WTC11 (cell line): Measurements from ENCODE around the gene PCDHB3. TPM values are rescaled to one million over a fixed set of nuclear protein-coding genes. Genes with fewer than 3 reads are reported as not detected.

Source experiments
- total RNA-seq: library from RNA; stranded (reverse); gene quantifications from 3 replicates; pipeline ENCODE4 v1.2.3, GENCODE V29; 2021

The PCDHB3 gene
- total RNA-seq, 1 experiment from 2014 or later: 6.4 TPM

Other genes with a start within 250 kb of the PCDHB3 start
- 10.8 to 12.0 TPM (median 11.6 TPM) in 3 replicates for gene PCDHA10, start 244.6 kb upstream of the PCDHB3 start, total RNA-seq
- 5.8 to 8.7 TPM (median 7.9 TPM) in 3 replicates for gene PCDHA11, start 231.5 kb upstream of the PCDHB3 start, total RNA-seq
- 9.6 to 10.7 TPM (median 10.1 TPM) in 3 replicates for gene PCDHA12, start 225.2 kb upstream of the PCDHB3 start, total RNA-seq
- 2.4 to 3.8 TPM (median 3.0 TPM) in 3 replicates for gene PCDHA13, start 218.3 kb upstream of the PCDHB3 start, total RNA-seq
- 8.2 to 8.6 TPM (median 8.4 TPM) in 3 replicates for gene PCDHAC1, start 174.2 kb upstream of the PCDHB3 start, total RNA-seq
- gene PCDHAC2, start 134.0 kb upstream of the PCDHB3 start, total RNA-seq: 6.7 to 11.3 TPM (median 7.9 TPM) in 3 replicates
- 0.09 to 0.13 TPM (median 0.11 TPM) in 3 replicates for gene PCDHB1, start 49.1 kb upstream of the PCDHB3 start, total RNA-seq
- gene PCDHB2, start 5.9 kb upstream of the PCDHB3 start, total RNA-seq: 22.9 to 26.2 TPM (median 23.1 TPM) in 3 replicates
- gene PCDHB4, start 21.3 kb downstream of the PCDHB3 start, total RNA-seq: 2.3 to 2.6 TPM (median 2.3 TPM) in 3 replicates
- gene PCDHB5, start 34.7 kb downstream of the PCDHB3 start, total RNA-seq: 6.8 to 12.5 TPM (median 8.5 TPM) in 3 replicates
- 0.23 to 0.37 TPM (median 0.24 TPM) in 3 replicates for gene PCDHB6, start 49.6 kb downstream of the PCDHB3 start, total RNA-seq
- gene PCDHB7, start 72.2 kb downstream of the PCDHB3 start, total RNA-seq: 0.17 to 0.27 TPM (median 0.23 TPM) in 3 replicates
- 4.1 to 5.4 TPM (median 4.6 TPM) in 3 replicates for gene PCDHB8, start 77.3 kb downstream of the PCDHB3 start, total RNA-seq
- gene PCDHB16, start 81.9 kb downstream of the PCDHB3 start, total RNA-seq: 3.5 to 4.1 TPM (median 3.7 TPM) in 3 replicates
- gene PCDHB9, start 86.7 kb downstream of the PCDHB3 start, total RNA-seq: 1.6 to 2.3 TPM (median 1.7 TPM) in 3 replicates
- gene PCDHB10, start 91.9 kb downstream of the PCDHB3 start, total RNA-seq: 1.4 to 1.9 TPM (median 1.7 TPM) in 3 replicates
- gene PCDHB11, start 99.2 kb downstream of the PCDHB3 start, total RNA-seq: 0.61 to 1.2 TPM (median 0.92 TPM) in 3 replicates
- 2.7 to 3.1 TPM (median 3.1 TPM) in 3 replicates for gene PCDHB12, start 108.2 kb downstream of the PCDHB3 start, total RNA-seq
- gene PCDHB13, start 113.4 kb downstream of the PCDHB3 start, total RNA-seq: 2.2 to 2.9 TPM (median 2.6 TPM) in 3 replicates
- gene PCDHB14, start 122.9 kb downstream of the PCDHB3 start, total RNA-seq: 2.6 to 3.5 TPM (median 2.8 TPM) in 3 replicates
- 7.7 to 8.7 TPM (median 8.4 TPM) in 3 replicates for gene PCDHB15, start 144.9 kb downstream of the PCDHB3 start, total RNA-seq
- gene SLC25A2, start 203.6 kb downstream of the PCDHB3 start, total RNA-seq: 0.24 TPM in 1 of 3 replicates, not detected in the others
- 87.8 to 96.2 TPM (median 90.1 TPM) in 3 replicates for gene TAF7, start 220.3 kb downstream of the PCDHB3 start, total RNA-seq
- gene PCDHGA1, start 230.0 kb downstream of the PCDHB3 start, total RNA-seq: 1.1 to 1.5 TPM (median 1.2 TPM) in 3 replicates
- 0.66 to 0.96 TPM (median 0.94 TPM) in 3 replicates for gene PCDHGA2, start 238.3 kb downstream of the PCDHB3 start, total RNA-seq
- gene PCDHGA3, start 243.4 kb downstream of the PCDHB3 start, total RNA-seq: 0.92 to 1.3 TPM (median 0.98 TPM) in 3 replicates
- gene PCDHGB1, start 249.6 kb downstream of the PCDHB3 start, total RNA-seq: 4.9 to 5.6 TPM (median 5.5 TPM) in 3 replicates